Endothelial cell (in vitro differentiated cells): ENCODE measurements around the gene DLG1. TPM values are rescaled to one million over a fixed set of nuclear protein-coding genes. Genes with fewer than 3 reads are reported as not detected.
A peak's percentile ranks its signal among the peaks of the same experiment; 100 is the strongest.
"Not testable (repeated sequence)": the region's sequence is repeated elsewhere in the genome, so short reads cannot be mapped to it uniquely, and the experiment has no call there.

Experiments
- DNase-seq: peaks from one replicate; pipeline ENCODE4 v3.0.0; 2021; ENCODE audit warnings: low spot score
- H3K27ac Mint-ChIP-seq: one replicate; pipeline ENCODE4 v1.8.0; 2021; ENCODE audit warnings: mixed read lengths, inconsistent platforms; ENCODE audit not compliant: unreplicated experiment
- H3K27me3 Mint-ChIP-seq: one replicate; pipeline ENCODE4 v1.8.0; 2021; ENCODE audit warnings: mild to moderate bottlenecking, moderate library complexity, mixed read lengths, inconsistent platforms; ENCODE audit not compliant: unreplicated experiment
- H3K36me3 Mint-ChIP-seq: one replicate; pipeline ENCODE4 v1.8.0; 2021; ENCODE audit warnings: mild to moderate bottlenecking, low read depth, mixed read lengths, inconsistent platforms; ENCODE audit not compliant: unreplicated experiment
- H3K4me1 Mint-ChIP-seq: one replicate; pipeline ENCODE4 v1.8.0; 2021; ENCODE audit warnings: mild to moderate bottlenecking, mixed read lengths, inconsistent platforms; ENCODE audit not compliant: unreplicated experiment
- H3K4me3 Mint-ChIP-seq: one replicate; pipeline ENCODE4 v1.8.0; 2021; ENCODE audit warnings: mild to moderate bottlenecking, mixed read lengths, inconsistent platforms; ENCODE audit not compliant: unreplicated experiment
- H3K9me3 Mint-ChIP-seq: one replicate; pipeline ENCODE4 v1.8.0; 2021; ENCODE audit warnings: mixed read lengths, inconsistent platforms; ENCODE audit not compliant: unreplicated experiment
- CTCF ChIP-seq: fragments of 200-600 bp; sonication (generic); IDR thresholded peaks from one replicate; pipeline ENCODE4 v1.5.0; 2021; ENCODE audit warnings: antibody characterized with exemption; ENCODE audit not compliant: unreplicated experiment
- total RNA-seq: library from RNA; stranded (reverse); fragmentation: NEBNext Ultra II Directional; extraction: Animal tissue kit (Norgen Biotek cat#: 25700); gene quantifications from one replicate; pipeline ENCODE4 v1.2.1, GENCODE V29; 2021; ENCODE audit not compliant: unreplicated experiment

The DLG1 gene
- total RNA-seq, 1 donor from 2014 or later, result 75.5 TPM

- no peaks in the 10 kb centered on the region for H3K27me3 Mint-ChIP-seq
- no peak for TF ChIP-seq CTCF
- peak overlapping the region; percentile 21 for H3K27ac Mint-ChIP-seq
- H3K9me3 Mint-ChIP-seq, result no peaks in the 10 kb centered on the region
- no peak overlapping the region for H3K4me3 Mint-ChIP-seq
- no peaks in the 10 kb centered on the region for H3K36me3 Mint-ChIP-seq
- peak; percentile 6 for DNase-seq
- peaks cover 9% of the 10 kb centered on the region for H3K4me1 Mint-ChIP-seq
Observed at GRCh38 chr3:197212290-197212689, 86.1 kb downstream of the DLG1 start.

GRCh38 chr3:197211698-197212097 is 86.7 kb downstream of the DLG1 start:
- not testable (repeated sequence) for H3K9me3 Mint-ChIP-seq, H3K27me3 Mint-ChIP-seq, H3K4me3 Mint-ChIP-seq, H3K27ac Mint-ChIP-seq, DNase-seq, H3K36me3 Mint-ChIP-seq
- H3K4me1 Mint-ChIP-seq, result peaks cover 13% of the 10 kb centered on the region

- Mint-ChIP-seq H3K27ac (no peak overlapping the region), H3K9me3 (no peaks in the 10 kb centered on the region), H3K36me3 (no peaks in the 10 kb centered on the region), H3K4me1 (peaks cover 16% of the 10 kb centered on the region), H3K27me3 (no peaks in the 10 kb centered on the region), H3K4me3 (no peak overlapping the region)
- no peak for TF ChIP-seq CTCF
- no peak for DNase-seq
Observed at GRCh38 chr3:197209366-197210260, 88.8 kb downstream of the DLG1 start.

GRCh38 chr3:197206913-197207312 is 91.5 kb downstream of the DLG1 start:
- TF ChIP-seq CTCF, result no peak
- Mint-ChIP-seq H3K9me3 (no peaks in the 10 kb centered on the region), H3K4me3 (no peak overlapping the region), H3K27ac (no peak overlapping the region), H3K27me3 (no peaks in the 10 kb centered on the region), H3K4me1 (peaks cover 12% of the 10 kb centered on the region), H3K36me3 (no peaks in the 10 kb centered on the region)
- DNase-seq, result no peak

- no peak for DNase-seq
- Mint-ChIP-seq H3K9me3 (no peaks in the 10 kb centered on the region), H3K27me3 (no peaks in the 10 kb centered on the region), H3K27ac (no peak overlapping the region), H3K36me3 (no peaks in the 10 kb centered on the region), H3K4me3 (no peak overlapping the region), H3K4me1 (peaks cover 12% of the 10 kb centered on the region)
- no peak for TF ChIP-seq CTCF
Observed at GRCh38 chr3:197205675-197206074, 92.7 kb downstream of the DLG1 start.
